Liver (tissue), 9 donors: ENCODE measurements around the gene OSCP1. TPM values are rescaled to one million over a fixed set of nuclear protein-coding genes. Genes with fewer than 3 reads are reported as not detected.

ENCODE experiments used
- DNase-seq: peaks from one replicate; pipeline ENCODE4 v3.0.0-alpha.2; 2017; ENCODE audit warnings: low spot score
- H3K27ac ChIP-seq, 2 donors: one replicate each; pipeline ENCODE4 v1.7.0; 2013; ENCODE audit warnings: inconsistent platforms in 2 of 2, low read length in 2 of 2, control low read depth in 1 of 2, low read depth in 1 of 2, mild to moderate bottlenecking in 1 of 2
- H3K27me3 ChIP-seq, 4 donors: one replicate each; pipeline versions ENCODE4 v1.6.1 to v1.7.0; 2013; ENCODE audit warnings: low read length in 3 of 4, inconsistent platforms in 1 of 4, mild to moderate bottlenecking in 1 of 4, moderate library complexity in 1 of 4; ENCODE audit not compliant: control insufficient read depth in 4 of 4, insufficient read depth in 4 of 4
- H3K36me3 ChIP-seq, 4 donors: one replicate each; pipeline versions ENCODE4 v1.6.1 to v1.7.0; 2013; ENCODE audit warnings: low read length in 3 of 4, mild to moderate bottlenecking in 3 of 4, low read depth in 1 of 4, moderate library complexity in 1 of 4; ENCODE audit not compliant: control insufficient read depth in 4 of 4, insufficient read depth in 3 of 4
- H3K4me1 ChIP-seq, 4 donors: one replicate each; pipeline versions ENCODE4 v1.6.1 to v1.7.0; 2013; ENCODE audit warnings: low read length in 3 of 4, mild to moderate bottlenecking in 3 of 4, moderate library complexity in 1 of 4; ENCODE audit not compliant: control insufficient read depth in 4 of 4, insufficient read depth in 4 of 4
- H3K4me3 ChIP-seq, 3 donors: one replicate each; pipeline versions ENCODE4 v1.6.1 to v1.7.0; 2013; ENCODE audit warnings: low read length in 3 of 3, control low read depth in 1 of 3, low read depth in 1 of 3, mild to moderate bottlenecking in 1 of 3
- H3K9ac ChIP-seq, 2 donors: one replicate each; pipeline ENCODE4 v1.7.0; 2013; ENCODE audit warnings: low read length in 2 of 2, mild to moderate bottlenecking in 2 of 2, moderate library complexity in 2 of 2, control low read depth in 1 of 2, low read depth in 1 of 2
- H3K9me3 ChIP-seq, 4 donors: one replicate each; pipeline versions ENCODE4 v1.6.1 to v1.7.0; 2013; ENCODE audit warnings: low read length in 3 of 4; ENCODE audit not compliant: control insufficient read depth in 4 of 4
- ATF3 ChIP-seq: IDR thresholded peaks from 2 replicates; pipeline ENCODE4 v1.6.1; 2016; ENCODE audit warnings: antibody characterized with exemption
- CTCF ChIP-seq: fragments of 150-350 bp; IDR thresholded peaks from 2 replicates; pipeline ENCODE4 v1.5.1; 2017; ENCODE audit warnings: improper control_type of control experiment, low read depth, low read length; ENCODE audit not compliant: missing input control
- FOXA1 ChIP-seq: IDR thresholded peaks from 2 replicates; pipeline ENCODE4 v1.6.1; 2016; ENCODE audit warnings: antibody characterized with exemption
- FOXA2 ChIP-seq: IDR thresholded peaks from 2 replicates; pipeline ENCODE4 v1.6.1; 2016; ENCODE audit warnings: antibody characterized with exemption
- GABPA ChIP-seq, 2 donors: IDR thresholded peaks in 1 of 2; conservative IDR thresholded peaks in 1 of 2; 2 replicates each; pipeline ENCODE4 v1.6.1; 2016; ENCODE audit warnings: antibody characterized with exemption in 2 of 2, mild to moderate bottlenecking in 1 of 2, moderate library complexity in 1 of 2
- HNF4A ChIP-seq, 2 donors: conservative IDR thresholded peaks; 2 replicates each; pipeline ENCODE4 v1.6.1; 2016; ENCODE audit warnings: antibody characterized with exemption in 2 of 2, mild to moderate bottlenecking in 2 of 2
- HNF4G ChIP-seq: IDR thresholded peaks from 2 replicates; pipeline ENCODE4 v1.6.1; 2016; ENCODE audit warnings: antibody characterized with exemption
- JUND ChIP-seq, 2 donors: IDR thresholded peaks; 2 replicates each; pipeline ENCODE4 v1.6.1; 2016; ENCODE audit warnings: antibody characterized with exemption in 2 of 2
- MAX ChIP-seq: IDR thresholded peaks from 2 replicates; pipeline ENCODE4 v1.6.1; 2016; ENCODE audit warnings: antibody characterized with exemption
- NR2F2 ChIP-seq: IDR thresholded peaks from 2 replicates; pipeline ENCODE4 v1.6.1; 2016; ENCODE audit warnings: antibody characterized with exemption
- RAD21 ChIP-seq, 2 donors: IDR thresholded peaks; 2 replicates each; pipeline ENCODE4 v1.6.1; 2016; ENCODE audit warnings: antibody characterized with exemption in 2 of 2, mild to moderate bottlenecking in 2 of 2
- RXRA ChIP-seq, 2 donors: IDR thresholded peaks; 2 replicates each; pipeline ENCODE4 v1.6.1; 2017 to 2018; ENCODE audit warnings: antibody characterized with exemption in 2 of 2, mild to moderate bottlenecking in 1 of 2
- SP1 ChIP-seq: IDR thresholded peaks from 2 replicates; pipeline ENCODE4 v1.6.1; 2018; ENCODE audit warnings: antibody characterized with exemption, mild to moderate bottlenecking
- TAF1 ChIP-seq: conservative IDR thresholded peaks from 2 replicates; pipeline ENCODE4 v1.6.1; 2016; ENCODE audit warnings: antibody characterized with exemption, mild to moderate bottlenecking
- YY1 ChIP-seq: IDR thresholded peaks from 2 replicates; pipeline ENCODE4 v1.6.1; 2016; ENCODE audit warnings: antibody characterized with exemption, mild to moderate bottlenecking
- ZBTB33 ChIP-seq: IDR thresholded peaks from 2 replicates; pipeline ENCODE4 v1.6.1; 2016; ENCODE audit warnings: antibody characterized with exemption
- WGBS: extraction: QIAGEN DNeasy Blood & Tissue Kit; methylation state at CpG from one replicate; pipeline ENCODE4 v1.1.7; 2013; 5-methylcytosine and 5-hydroxymethylcytosine counted together
- polyA plus RNA-seq, 2 donors: library from polyadenylated mRNA; stranded (reverse) in 1 of 2; unstranded in 1 of 2; fragments of 200-250 nt in 1 of 2; fragments of >200 nt in 1 of 2; fragmentation: Nextera tagmentation in 1 of 2; extraction: Ambion mirVana in 1 of 2; gene quantifications; one replicate each; pipeline versions ENCODE4 v1.2.1 to v1.2.3, GENCODE V29; 2013 to 2015
- total RNA-seq, 2 donors: library from RNA; depleted of rRNA; stranded (reverse); fragments of >200 nt; gene quantifications; one replicate each; pipeline ENCODE4 v1.2.3, GENCODE V29; 2014
- donor health status: healthy.
- donor health status: healthy.
- donor health status: healthy.
- donor health status: healthy.
- donor health status: healthy.

The OSCP1 gene
- total and polyA plus RNA-seq, 4 donors: 1.1 to 1.7 (median 1.5) TPM

- TF ChIP-seq CTCF (no peak), JUND (IDR thresholded peaks at IDR 0.05) (no peak), NR2F2 (no peak), HNF4A (conservative IDR thresholded peaks at IDR 0.05) (no peak), YY1 (no peak), TAF1 (no peak), FOXA1 (no peak), RAD21 (IDR thresholded peaks at IDR 0.05) (no peak), GABPA (IDR thresholded peaks at IDR 0.05 in 1 of 2, conservative IDR thresholded peaks at IDR 0.05 in 1 of 2) (no peak), RXRA (IDR thresholded peaks at IDR 0.05) (no peak), ZBTB33 (no peak), MAX (no peak), ATF3 (no peak), HNF4G (no peak)
- Histone ChIP-seq H3K27ac (no peak overlapping the region), H3K4me1 (peaks cover 3 to 13% (median 6%) of the 10 kb centered on the region in 4 donors), H3K4me3 (no peak overlapping the region), H3K27me3 (no peaks in the 10 kb centered on the region), H3K36me3 (no peaks in the 10 kb centered on the region), H3K9ac (no peak overlapping the region), H3K9me3 (no peaks in the 10 kb centered on the region)
- DNase-seq: no peak
- WGBS: 93% methylated on average over 4 of the region's 4 CpGs
These were observed 1.7 kb downstream of the OSCP1 start for GRCh38 chr1:36448530-36449056.

GRCh38 chr1:36447450-36447849, 2.8 kb downstream of the OSCP1 start:
- no peaks in the 10 kb centered on the region for H3K27me3 ChIP-seq
- TF ChIP-seq FOXA2: no peak
- no peak for TF ChIP-seq ZBTB33
- no peak for TF ChIP-seq JUND (IDR thresholded peaks at IDR 0.05)
- no peak for TF ChIP-seq RAD21 (IDR thresholded peaks at IDR 0.05)
- no peak for TF ChIP-seq FOXA1
- no peak for TF ChIP-seq CTCF
- no peak for TF ChIP-seq MAX
- no peak for TF ChIP-seq TAF1
- no peak for TF ChIP-seq HNF4A (conservative IDR thresholded peaks at IDR 0.05)
- no peak for TF ChIP-seq SP1
- no peak for TF ChIP-seq GABPA (IDR thresholded peaks at IDR 0.05 in 1 of 2, conservative IDR thresholded peaks at IDR 0.05 in 1 of 2)
- no peak for TF ChIP-seq HNF4G
- H3K27ac ChIP-seq: no peak overlapping the region
- H3K36me3 ChIP-seq: no peaks in the 10 kb centered on the region
- H3K9me3 ChIP-seq: no peaks in the 10 kb centered on the region
- no peak overlapping the region for H3K4me3 ChIP-seq
- no peak overlapping the region for H3K9ac ChIP-seq
- H3K4me1 ChIP-seq: peaks cover 3 to 13% (median 6%) of the 10 kb centered on the region in 4 donors
- DNase-seq: no peak
